HS-27A (cell line): ENCODE results near the gene FGF2.
"Not testable (repeated sequence)": the region's sequence is repeated elsewhere in the genome, so short reads cannot be mapped to it uniquely, and the experiment has no call there.

Experiments
- DNase-seq: peaks from one replicate; pipeline ENCODE4 v3.0.0-alpha.2; 2012; ENCODE audit warnings: low read depth, missing footprints

The FGF2 gene

GRCh38 chr4:122928930-122929329 lies 102.3 kb downstream of the FGF2 start:
- DNase-seq, result no peak

DNA sequence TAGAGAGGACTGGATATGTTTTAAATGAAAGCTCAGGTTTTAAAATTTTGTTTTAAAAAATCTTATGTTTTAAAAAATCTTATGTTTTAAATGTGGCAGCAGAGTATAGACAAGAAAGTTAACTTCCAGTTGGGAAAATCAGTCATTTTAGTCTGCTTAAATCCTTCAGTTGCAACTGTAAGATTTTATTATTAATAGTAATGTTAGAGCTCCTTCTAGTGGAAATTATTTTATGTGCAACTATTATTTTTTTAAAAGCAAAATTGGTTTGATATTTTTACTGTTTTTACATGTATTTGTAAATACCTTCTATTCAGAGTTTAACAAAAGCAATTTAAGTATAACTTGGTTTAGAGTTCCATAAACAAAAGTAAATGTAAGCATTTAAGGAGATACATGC lies 104.2 kb downstream of the FGF2 start:
- DNase-seq, result no peak

DNA sequence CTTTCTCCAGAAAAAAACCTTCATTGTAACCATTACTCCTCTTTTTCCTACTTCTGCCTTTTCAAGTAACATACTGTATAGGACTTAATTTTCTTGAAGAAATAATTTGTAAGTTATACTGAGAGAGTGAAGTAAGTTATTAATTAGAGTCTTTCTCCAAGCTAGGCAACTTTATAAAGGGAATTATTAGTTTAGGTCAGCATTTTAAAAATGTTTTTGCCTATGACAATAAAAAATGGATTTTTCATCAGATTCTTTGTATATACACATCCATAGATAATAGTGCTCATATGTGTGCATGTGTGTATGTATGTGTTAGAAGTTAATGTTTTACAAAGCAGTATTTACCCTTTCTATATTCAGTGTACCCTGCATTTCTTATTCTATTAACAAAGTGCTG lies 106.1 kb downstream of the FGF2 start:
- no peak for DNase-seq

DNA sequence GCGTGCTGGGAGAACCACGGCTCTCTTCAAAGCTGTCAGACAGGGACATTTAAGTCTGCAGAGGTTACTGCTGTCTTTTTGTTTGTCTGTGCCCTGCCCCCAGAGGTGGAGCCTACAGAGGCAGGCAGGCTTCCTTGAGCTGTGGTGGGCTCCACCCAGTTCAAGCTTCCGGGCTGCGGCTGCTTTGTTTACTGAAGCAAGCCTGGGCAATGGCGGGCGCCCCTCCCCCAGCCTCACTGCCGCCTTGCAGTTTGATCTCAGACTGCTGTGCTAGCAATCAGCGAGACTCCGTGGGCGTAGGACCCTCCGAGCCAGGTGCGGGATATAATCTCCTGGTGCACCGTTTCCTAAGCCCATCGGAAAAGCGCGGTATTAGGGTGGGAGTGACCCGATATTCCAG lies 118.5 kb downstream of the FGF2 start:
- not testable (repeated sequence) for DNase-seq

GRCh38 chr4:122946142-122946541 lies 119.5 kb downstream of the FGF2 start:
- no peak for DNase-seq
